IPS DF 6.9 (cell line): ENCODE results near the gene JADE2.
A peak's percentile ranks its signal among the peaks of the same experiment; 100 is the strongest.
"Not testable (repeated sequence)": the region's sequence is repeated elsewhere in the genome, so short reads cannot be mapped to it uniquely, and the experiment has no call there.

ENCODE experiments used
- DNase-seq: peaks from one replicate; pipeline ENCODE4 v3.0.0-alpha.2; 2013; ENCODE audit warnings: low read depth, low spot score
- H3K27ac ChIP-seq: one replicate; pipeline ENCODE4 v1.5.1; 2013; ENCODE audit warnings: low read length, control low read depth
- H3K27me3 ChIP-seq: 2 replicates; pipeline ENCODE4 v1.6.1; 2013; ENCODE audit warnings: mild to moderate bottlenecking, low read length; ENCODE audit not compliant: control insufficient read depth, insufficient read depth
- H3K36me3 ChIP-seq: 2 replicates; pipeline ENCODE4 v1.6.1; 2013; ENCODE audit warnings: low read length; ENCODE audit not compliant: control insufficient read depth, insufficient read depth
- H3K4me1 ChIP-seq: 2 replicates; pipeline ENCODE4 v1.6.1; 2013; ENCODE audit warnings: low read length; ENCODE audit not compliant: control insufficient read depth, insufficient read depth
- H3K4me3 ChIP-seq: 2 replicates; pipeline ENCODE4 v1.5.1; 2013; ENCODE audit warnings: mild to moderate bottlenecking, low read length
- H3K9me3 ChIP-seq: 2 replicates; pipeline ENCODE4 v1.6.1; 2013; ENCODE audit warnings: low read length, inconsistent platforms; ENCODE audit not compliant: control insufficient read depth, insufficient read depth
- WGBS: extraction: QIAGEN DNeasy Blood & Tissue Kit; methylation state at CpG from one replicate; pipeline ENCODE4 v1.1.7; 2013; ENCODE audit warnings: mixed read lengths, missing lambda C conversion rate; ENCODE audit not compliant: insufficient read length, insufficient coverage; 5-methylcytosine and 5-hydroxymethylcytosine counted together

JADE2 gene

DNA sequence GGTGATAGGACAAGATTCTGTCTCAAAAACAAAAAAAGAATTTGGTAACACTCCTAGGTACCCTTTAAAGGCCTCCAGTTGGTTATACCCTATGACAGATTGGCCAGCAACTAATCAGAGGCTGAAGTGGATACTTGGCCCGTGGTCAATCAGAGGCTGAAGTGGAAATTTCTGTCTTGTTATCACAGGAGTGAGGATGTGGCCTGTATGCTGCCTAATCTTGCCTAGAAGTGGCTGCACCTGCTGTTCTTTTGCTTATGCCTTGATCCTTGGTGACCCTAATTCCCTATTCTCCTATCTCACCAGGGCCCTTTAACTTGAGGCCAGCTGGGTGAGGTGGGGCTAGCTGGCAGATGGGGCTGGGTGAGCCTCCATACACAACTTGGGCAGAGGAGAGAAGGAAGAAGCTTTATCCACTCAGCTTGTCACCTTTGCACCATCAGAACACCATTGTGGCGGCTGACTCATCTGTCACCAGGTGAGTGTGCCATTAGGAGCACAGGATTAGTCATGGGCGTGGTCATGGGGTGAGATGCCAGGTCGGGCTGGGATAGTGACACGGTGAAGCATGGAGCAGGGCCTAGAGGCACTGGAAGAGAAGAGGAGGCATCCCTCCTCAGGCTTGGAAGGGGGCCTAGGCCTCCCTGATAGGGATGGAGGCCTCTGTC is 65.7 kb downstream of the JADE2 start:
- H3K4me1 ChIP-seq: peaks cover 8% of the 10 kb centered on the region; the same call in 1 of the 2 replicates
- H3K27me3 ChIP-seq: no peaks in the 10 kb centered on the region
- H3K36me3 ChIP-seq: no peaks in the 10 kb centered on the region
- no CpG with 5 or more reads among the region's 5 CpGs for WGBS
- H3K4me3 ChIP-seq: no peak overlapping the region
- H3K9me3 ChIP-seq: no peaks in the 10 kb centered on the region
- no peak overlapping the region for H3K27ac ChIP-seq
- DNase-seq: no peak

DNA sequence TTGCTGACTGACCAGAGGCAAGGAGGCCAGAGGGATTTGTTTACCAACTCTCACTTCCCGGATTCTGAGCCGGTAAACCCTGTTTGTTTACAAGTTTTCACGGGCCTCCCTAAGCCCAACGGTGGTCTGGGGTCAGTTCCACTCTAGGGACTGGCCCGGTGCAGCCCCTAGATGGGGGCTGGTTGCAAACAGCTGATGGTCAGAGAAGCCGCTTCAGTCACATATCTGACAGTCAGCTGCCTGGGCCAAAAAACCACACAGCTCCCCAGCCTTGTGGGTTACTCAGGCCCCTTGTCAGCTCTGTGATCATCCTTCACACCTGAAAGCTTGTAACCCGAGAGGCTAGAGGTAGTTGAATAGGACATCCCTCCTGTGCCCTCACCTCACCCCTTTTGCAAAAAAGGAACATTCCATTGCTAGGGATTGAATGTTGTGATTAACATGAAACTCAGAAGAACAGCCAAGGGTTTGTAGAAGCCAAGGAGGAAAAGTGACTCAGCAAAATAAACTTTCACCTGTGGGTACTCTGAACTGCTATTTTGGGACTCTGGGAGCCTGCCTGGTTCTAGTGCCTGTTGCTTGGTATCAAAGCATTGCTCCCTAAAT is 66.8 kb downstream of the JADE2 start:
- Histone ChIP-seq H3K4me1 (peaks cover 8% of the 10 kb centered on the region; the same call in 1 of the 2 replicates), H3K27ac (no peak overlapping the region), H3K4me3 (no peak overlapping the region), H3K9me3 (no peaks in the 10 kb centered on the region), H3K36me3 (no peaks in the 10 kb centered on the region), H3K27me3 (no peaks in the 10 kb centered on the region)
- WGBS: no CpG with 5 or more reads among the region's 7 CpGs
- peak; percentile 77 for DNase-seq

DNA sequence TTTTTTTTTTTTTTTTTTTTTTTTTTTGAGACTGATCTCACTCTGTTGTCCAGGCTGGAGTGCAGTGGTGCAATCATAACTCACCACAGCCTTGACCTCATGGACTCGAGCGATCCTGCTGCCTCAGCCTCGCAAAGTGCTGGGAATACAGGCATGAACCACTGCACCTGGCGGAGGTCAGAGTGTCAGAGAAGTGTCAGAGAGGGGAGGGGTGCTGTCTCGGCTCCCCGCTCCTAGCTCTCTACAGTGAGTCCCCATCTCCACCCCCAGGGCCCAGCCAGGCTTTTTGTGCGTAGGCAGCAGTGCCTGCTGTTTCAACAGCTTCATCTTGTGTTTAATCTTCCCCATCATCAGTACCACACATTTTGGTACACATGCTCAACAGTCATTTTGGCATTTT is 68.9 kb downstream of the JADE2 start:
- DNase-seq: no peak
- no peaks in the 10 kb centered on the region for H3K27me3 ChIP-seq
- H3K9me3 ChIP-seq: no peaks in the 10 kb centered on the region
- H3K27ac ChIP-seq: no peak overlapping the region
- H3K4me3 ChIP-seq: no peak overlapping the region
- no CpG with 5 or more reads among the region's 7 CpGs for WGBS
- peaks cover 8% of the 10 kb centered on the region; the same call in 1 of the 2 replicates for H3K4me1 ChIP-seq
- no peaks in the 10 kb centered on the region for H3K36me3 ChIP-seq

DNA sequence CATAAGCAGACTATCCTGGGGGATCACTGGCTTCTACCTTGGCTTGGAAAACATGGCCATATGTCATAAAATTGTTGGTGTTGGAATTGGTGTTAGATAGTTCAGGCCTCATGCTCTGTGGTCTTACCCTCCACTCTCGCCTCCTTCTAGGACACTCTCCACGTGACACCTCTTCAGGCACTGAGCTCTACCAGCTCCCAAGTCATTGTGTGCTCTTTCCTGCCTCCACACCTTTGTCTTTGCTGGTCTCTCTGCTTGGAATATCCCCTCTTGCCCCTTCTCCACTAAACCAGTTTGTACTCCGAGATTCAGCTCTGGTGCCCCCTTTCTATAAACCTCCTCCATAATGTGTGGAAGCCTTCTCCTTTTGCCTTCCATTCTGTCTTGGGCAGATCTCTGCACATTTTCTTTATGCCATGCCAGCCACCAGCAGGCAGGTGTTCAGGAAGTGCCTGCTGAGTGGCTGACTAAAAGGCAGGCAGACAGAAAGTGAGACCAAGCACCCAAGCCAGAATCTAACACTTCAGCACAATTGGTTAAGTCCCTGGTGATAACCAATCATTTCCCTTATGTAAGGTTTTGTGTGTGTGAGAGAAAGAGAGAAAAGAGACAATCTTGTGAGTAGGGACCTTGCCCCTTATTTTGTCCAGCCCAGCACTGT is 69.5 kb downstream of the JADE2 start:
- Histone ChIP-seq H3K36me3 (no peaks in the 10 kb centered on the region), H3K27me3 (no peaks in the 10 kb centered on the region), H3K9me3 (no peaks in the 10 kb centered on the region), H3K4me1 (peaks cover 8% of the 10 kb centered on the region; the same call in 1 of the 2 replicates), H3K27ac (no peak overlapping the region), H3K4me3 (no peak overlapping the region)
- DNase-seq: no peak
- WGBS: no CpG with 5 or more reads among the region's 3 CpGs

DNA sequence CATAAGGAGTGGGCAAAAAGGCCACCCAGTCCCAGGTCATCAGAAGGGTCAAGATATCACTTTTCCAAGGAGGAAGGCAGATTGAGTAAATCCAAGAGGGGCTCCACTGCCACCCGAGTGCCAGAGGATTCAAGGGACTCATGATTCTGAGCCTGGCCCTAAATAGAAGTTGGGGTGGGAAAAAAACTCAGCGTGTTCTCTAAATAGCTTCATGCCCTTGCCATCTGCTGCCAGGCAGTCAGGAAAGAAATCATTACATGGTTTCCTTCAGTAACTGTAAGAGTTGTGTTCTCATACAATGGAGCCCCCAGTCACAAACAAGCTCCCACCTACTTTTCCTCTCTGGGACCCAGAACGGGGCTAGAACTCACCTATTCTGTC is 70.0 kb downstream of the JADE2 start:
- DNase-seq: no peak
- H3K4me3 ChIP-seq: no peak overlapping the region
- H3K27ac ChIP-seq: no peak overlapping the region
- no peaks in the 10 kb centered on the region for H3K36me3 ChIP-seq
- H3K27me3 ChIP-seq: no peaks in the 10 kb centered on the region
- no CpG with 5 or more reads among the region's 3 CpGs for WGBS
- H3K9me3 ChIP-seq: no peaks in the 10 kb centered on the region
- peaks cover 8% of the 10 kb centered on the region; the same call in 1 of the 2 replicates for H3K4me1 ChIP-seq

DNA sequence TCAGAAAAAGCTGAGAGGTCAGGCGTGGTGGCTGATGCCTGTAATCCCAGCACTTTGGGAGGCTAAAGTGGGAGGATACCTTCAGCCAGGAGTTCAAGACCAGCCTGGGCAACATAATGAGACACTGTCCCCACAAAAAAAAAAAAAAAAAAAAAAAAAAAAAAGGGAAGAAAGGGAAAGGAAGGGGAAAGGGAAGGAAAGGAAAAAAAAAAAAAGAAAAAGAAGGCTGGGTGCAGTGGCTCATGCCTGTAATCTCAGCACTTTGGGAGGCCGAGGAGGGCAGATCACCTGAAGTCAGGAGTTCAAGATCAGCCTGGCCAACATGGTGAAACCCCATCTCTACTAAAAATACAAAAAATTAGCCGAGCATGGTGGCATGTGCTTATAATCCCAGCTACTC is 74.3 kb downstream of the JADE2 start:
- H3K4me1 ChIP-seq, H3K27me3 ChIP-seq, H3K9me3 ChIP-seq, H3K27ac ChIP-seq, H3K4me3 ChIP-seq, H3K36me3 ChIP-seq, DNase-seq: not testable (repeated sequence)
- WGBS: no CpG with 5 or more reads among the region's 3 CpGs

DNA sequence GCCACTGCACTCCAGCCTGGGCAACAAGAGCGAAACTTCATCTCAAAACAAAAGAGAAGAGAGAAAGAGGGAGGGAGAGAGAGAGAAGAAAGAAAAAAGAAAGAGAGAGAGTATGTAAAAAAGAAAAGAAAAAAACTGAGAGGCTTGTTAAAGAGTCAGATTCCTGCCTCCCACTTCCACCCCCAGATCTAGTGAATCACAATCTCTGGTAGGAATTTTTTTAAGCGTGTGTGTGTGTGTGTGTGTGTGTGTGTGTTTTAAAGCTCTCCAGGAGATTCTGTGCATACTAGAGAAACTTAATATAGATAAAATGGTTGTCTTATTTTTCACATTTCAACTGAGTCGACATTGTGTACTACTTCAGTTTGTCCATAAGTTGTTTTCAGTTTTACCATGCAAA is 75.1 kb downstream of the JADE2 start:
- H3K4me3 ChIP-seq: no peak overlapping the region
- H3K36me3 ChIP-seq: no peaks in the 10 kb centered on the region
- no peaks in the 10 kb centered on the region for H3K27me3 ChIP-seq
- no peaks in the 10 kb centered on the region for H3K4me1 ChIP-seq
- no peak overlapping the region for H3K27ac ChIP-seq
- no CpG with 5 or more reads among the region's 3 CpGs for WGBS
- no peak for DNase-seq
- no peaks in the 10 kb centered on the region for H3K9me3 ChIP-seq

DNA sequence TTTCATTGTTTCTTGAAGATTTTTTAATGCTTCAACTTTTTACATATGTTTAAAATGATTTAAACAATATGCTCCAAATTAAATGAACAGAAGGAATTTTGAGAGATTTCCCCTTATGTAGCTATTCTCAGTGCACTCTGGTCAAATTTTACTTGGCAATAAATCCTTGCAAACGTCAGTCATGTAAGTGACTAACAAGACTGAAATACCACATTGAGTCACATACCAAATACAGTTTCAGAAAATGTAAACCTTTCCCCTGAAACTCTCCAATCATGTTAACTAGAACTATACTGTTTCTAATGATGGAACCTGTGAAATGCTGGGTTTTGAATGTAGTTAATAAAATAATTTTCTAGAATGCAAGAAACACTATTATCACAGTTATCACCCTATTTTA is 77.6 kb downstream of the JADE2 start:
- H3K27ac ChIP-seq: no peak overlapping the region
- no peaks in the 10 kb centered on the region for H3K27me3 ChIP-seq
- DNase-seq: no peak
- H3K4me3 ChIP-seq: no peak overlapping the region
- H3K4me1 ChIP-seq: no peaks in the 10 kb centered on the region
- no peaks in the 10 kb centered on the region for H3K36me3 ChIP-seq
- no CpG with 5 or more reads among the region's 1 CpG for WGBS
- H3K9me3 ChIP-seq: no peaks in the 10 kb centered on the region

DNA sequence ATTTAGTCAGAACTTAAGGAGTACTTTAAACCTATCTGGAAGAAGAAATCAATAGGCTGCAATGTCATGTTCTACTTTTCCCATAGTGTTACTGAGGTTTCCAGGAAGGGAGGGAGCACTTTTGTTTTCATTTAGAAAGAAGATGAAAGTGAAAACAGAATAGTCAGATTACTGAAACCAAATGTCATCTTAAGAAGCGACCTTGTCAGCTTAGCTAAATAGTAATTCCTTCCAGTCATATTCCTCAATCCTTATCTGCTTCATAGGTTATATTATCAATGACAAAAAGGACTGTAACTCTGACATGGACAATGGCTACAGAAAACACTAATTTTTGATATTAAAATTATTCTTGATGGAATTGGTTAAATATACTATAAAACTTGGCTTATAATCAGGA is 79.4 kb downstream of the JADE2 start:
- H3K4me1 ChIP-seq: no peaks in the 10 kb centered on the region
- no peak overlapping the region for H3K4me3 ChIP-seq
- H3K9me3 ChIP-seq: no peaks in the 10 kb centered on the region
- no peaks in the 10 kb centered on the region for H3K27me3 ChIP-seq
- no peak overlapping the region for H3K27ac ChIP-seq
- no peaks in the 10 kb centered on the region; the same call in 1 of the 2 replicates for H3K36me3 ChIP-seq
- DNase-seq: no peak
- no CpG with 5 or more reads among the region's 1 CpG for WGBS

DNA sequence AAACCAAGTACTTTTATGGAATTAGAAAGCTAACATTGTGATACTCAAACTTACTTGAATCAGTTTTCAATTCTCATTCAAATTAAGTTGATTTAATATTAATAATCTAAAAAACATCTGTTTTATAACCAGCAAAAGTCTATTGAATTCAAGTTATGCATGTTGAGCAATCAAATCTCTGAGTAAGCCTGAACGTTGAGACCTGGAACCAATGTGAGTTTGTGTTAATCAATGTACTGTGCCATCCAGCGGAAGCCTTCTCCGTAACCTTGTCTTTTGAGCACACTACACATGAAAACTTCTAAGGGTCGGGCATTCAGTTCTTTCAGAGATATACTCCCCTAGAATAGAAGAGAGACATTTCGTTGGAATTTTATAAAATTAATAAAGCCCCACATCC is 81.3 kb downstream of the JADE2 start:
- Histone ChIP-seq H3K27me3 (no peaks in the 10 kb centered on the region), H3K9me3 (no peaks in the 10 kb centered on the region), H3K4me3 (no peak overlapping the region), H3K27ac (no peak overlapping the region), H3K36me3 (no peaks in the 10 kb centered on the region; the same call in 1 of the 2 replicates), H3K4me1 (no peaks in the 10 kb centered on the region)
- no peak for DNase-seq
- WGBS: no CpG with 5 or more reads among the region's 5 CpGs
